HG03097 (cell line): Measurements from ENCODE around the gene HES1.
"Not testable (repeated sequence)": the region's sequence is repeated elsewhere in the genome, so short reads cannot be mapped to it uniquely, and the experiment has no call there.

Source experiments
- ATAC-seq: cut with Tn5 transposase; IDR thresholded peaks from one replicate; pipeline ENCODE4 v1.9.1; 2021; ENCODE audit not compliant: unreplicated experiment, low FRiP score

The HES1 gene

GRCh38 chr3:194124193-194124592 is 11.8 kb upstream of the HES1 start:
- ATAC-seq: no peak

DNA sequence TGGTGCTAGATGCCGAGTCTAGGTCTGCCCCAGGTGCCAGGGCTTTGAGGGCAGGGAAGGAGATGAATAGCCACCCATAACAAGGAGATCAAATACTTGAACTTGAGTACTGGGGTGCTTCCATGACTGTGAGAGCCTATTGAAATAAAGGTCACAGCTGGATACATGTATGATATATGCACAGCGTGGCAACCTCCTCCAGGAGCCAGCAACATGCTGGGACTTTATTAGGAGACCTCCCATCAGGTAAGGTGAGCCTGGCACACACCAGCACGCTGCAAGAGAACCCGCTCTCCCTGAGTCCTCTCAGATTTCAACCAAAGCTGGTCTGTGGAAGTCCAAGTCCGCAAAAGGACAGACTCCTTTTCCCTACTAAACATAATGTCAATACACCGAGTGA is 10.5 kb upstream of the HES1 start:
- ATAC-seq: no peak

- ATAC-seq: no peak
Measured at GRCh38 chr3:194126790-194127189, 9.2 kb upstream of the HES1 start.

GRCh38 chr3:194128202-194128918 is 7.6 kb upstream of the HES1 start:
- no peak for ATAC-seq

DNA sequence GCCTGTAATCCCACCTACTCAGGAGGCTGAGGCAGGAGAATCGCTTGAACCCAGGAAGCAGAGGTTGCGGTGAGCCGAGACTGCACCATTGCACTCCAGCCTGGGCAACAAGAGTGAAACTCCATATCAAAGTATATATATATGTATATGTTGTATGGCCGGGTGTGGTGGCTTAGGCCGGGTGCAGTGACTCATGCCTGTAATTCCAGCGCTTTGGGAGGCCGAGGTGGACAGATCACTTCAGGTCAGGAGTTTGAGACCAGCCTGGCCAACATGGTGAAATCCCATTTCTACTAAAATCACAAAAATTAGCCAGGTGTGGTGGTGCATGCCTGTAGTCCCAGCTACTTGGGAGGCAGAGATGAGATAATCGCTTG is 7.0 kb upstream of the HES1 start:
- not testable (repeated sequence) for ATAC-seq

GRCh38 chr3:194129581-194130133 is 6.3 kb upstream of the HES1 start:
- ATAC-seq: no peak

GRCh38 chr3:194130188-194130587 is 5.8 kb upstream of the HES1 start:
- ATAC-seq: no peak

DNA sequence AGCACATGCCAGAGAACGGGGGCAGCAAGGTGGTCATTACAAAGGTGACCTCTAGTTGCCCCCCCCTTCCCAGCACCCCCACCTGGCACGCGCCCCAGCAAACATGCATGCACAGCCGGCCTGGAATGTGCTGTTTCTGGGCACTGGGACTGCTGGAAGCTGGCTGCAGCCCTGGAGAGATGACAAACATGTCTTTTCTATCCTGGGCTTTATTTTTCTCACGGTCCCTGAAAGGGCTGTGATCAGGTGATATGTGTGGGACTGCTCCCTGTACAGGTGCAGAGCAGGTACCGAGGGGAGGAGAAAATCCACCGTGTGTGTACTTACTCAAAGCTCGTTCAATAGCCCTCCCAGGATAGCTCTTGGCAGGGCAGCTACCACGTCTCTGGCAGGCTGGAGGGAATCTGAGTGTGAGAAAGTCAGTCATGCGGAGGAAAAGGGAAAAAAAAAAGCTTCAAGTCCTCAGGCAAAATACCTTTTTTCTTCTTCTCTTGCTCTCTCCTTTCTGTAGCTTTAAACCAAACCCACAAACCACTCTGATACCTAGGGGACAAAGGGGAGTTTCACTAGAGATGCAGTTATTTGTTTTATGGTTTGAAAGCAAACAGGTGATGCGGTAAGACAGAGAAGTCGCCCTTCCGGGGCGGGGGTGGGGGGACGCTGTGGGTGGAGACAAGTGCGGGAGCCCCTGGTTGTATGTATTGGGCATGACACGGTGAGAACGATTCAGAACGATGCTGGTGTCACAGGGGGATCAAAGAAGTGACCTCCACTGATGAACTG is 5.0 kb upstream of the HES1 start:
- ATAC-seq: peak; percentile 43

- ATAC-seq: no peak
Measured at GRCh38 chr3:194132465-194133286, 3.3 kb upstream of the HES1 start.

GRCh38 chr3:194133661-194134230 is 2.2 kb upstream of the HES1 start:
- ATAC-seq: no peak

DNA sequence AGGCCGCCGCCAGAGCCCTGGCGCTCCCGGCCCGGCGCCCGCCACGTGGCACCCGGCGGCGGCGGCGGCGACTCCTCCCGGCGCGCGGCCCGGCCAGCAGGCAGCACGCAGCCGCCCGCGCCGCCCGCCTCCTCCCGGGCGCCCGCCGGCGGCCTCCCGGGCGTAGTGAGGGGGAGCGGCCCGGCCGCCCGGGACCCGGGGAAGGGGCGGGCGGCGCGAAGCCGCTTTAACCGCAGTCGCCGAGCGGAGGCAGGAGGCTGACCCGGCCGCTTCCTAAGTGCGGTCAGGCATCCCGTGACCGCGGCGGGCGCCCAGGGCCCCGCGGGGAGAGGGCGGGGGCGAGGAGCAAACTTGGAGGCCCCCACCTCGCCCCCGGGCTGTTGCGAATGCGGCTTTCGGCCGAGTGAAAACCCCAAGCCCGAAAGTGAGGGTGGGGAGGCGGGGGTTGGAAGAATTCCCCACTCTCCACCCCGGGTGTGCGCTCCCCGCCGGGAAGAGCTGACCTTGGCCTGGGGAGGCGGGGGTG is 1.7 kb upstream of the HES1 start:
- peak; percentile 15 for ATAC-seq

DNA sequence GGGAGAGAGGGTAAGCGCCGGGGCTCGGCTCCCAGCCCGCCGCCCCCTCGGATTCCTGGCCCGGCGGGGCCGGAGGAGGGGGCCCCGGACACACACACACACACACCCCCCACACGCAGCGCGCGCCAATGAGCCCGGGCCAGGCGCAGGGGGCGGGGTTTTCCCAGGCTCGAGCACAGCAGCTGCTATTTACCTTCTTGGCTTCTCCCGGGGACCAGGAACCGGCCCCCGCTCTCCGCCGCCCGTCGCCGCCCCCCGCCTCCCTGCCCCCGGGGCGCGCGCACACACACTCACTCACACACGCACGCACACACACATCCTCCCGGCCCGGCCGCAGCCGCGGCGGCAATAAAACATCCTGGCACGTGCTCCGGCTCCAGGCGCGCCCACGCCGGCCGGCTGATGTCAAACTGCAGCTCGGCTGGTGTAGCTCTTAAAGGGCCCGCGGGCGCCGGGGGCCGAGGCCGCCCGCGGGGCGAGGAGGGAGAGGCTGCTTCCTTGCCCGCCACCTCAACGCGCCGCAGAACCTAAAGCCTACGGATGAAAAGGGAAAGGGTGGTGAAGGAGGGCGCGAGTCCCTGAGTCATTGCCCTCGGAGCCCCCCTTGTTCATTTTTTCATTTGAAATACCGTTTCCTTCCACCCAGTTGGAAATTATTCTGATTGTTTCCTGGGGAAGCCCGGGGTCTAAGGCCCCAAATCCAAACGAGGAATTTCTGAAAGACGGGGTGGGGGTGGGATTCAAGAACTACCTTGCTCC is 1.0 kb upstream of the HES1 start:
- ATAC-seq: peak; percentile 29

DNA sequence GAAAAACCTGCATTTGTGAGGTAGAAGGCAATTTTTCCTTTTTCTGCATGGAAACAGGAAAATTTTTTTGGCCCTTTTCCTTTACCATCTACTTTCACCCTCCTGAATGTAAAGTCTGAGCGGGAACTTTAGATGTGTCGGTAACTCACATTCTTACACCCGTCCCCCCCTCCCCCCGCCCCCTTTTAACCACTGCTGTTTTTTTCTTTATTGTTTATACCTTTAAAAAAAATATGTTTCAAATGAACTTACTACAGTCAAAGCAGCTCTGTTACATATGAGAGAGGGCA is 487 bp upstream of the HES1 start:
- no peak for ATAC-seq

- no peak for ATAC-seq
Measured at GRCh38 chr3:194136519-194137007, 615 bp downstream of the HES1 start.

- ATAC-seq: no peak
Measured at GRCh38 chr3:194137008-194137505, 1.1 kb downstream of the HES1 start.

DNA sequence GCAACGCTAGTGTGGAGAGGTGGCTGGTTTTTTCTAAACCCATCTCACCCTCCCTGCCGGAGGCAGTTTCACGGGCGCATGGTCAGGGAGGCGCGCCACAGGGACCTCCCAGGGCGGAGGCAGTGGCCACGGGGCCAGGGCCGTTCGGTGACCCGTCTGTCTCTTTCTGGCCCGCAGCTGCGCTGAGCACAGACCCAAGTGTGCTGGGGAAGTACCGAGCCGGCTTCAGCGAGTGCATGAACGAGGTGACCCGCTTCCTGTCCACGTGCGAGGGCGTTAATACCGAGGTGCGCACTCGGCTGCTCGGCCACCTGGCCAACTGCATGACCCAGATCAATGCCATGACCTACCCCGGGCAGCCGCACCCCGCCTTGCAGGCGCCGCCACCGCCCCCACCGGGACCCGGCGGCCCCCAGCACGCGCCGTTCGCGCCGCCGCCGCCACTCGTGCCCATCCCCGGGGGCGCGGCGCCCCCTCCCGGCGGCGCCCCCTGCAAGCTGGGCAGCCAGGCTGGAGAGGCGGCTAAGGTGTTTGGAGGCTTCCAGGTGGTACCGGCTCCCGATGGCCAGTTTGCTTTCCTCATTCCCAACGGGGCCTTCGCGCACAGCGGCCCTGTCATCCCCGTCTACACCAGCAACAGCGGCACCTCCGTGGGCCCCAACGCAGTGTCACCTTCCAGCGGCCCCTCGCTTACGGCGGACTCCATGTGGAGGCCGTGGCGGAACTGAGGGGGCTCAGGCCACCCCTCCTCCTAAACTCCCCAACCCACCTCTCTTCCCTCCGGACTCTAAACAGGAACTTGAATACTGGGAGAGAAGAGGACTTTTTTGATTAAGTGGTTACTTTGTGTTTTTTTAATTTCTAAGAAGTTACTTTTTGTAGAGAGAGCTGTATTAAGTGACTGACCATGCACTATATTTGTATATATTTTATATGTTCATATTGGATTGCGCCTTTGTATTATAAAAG is 1.8 kb downstream of the HES1 start:
- ATAC-seq: peak; percentile 29

- no peak for ATAC-seq
Measured at GRCh38 chr3:194138732-194139070, 2.8 kb downstream of the HES1 start.

DNA sequence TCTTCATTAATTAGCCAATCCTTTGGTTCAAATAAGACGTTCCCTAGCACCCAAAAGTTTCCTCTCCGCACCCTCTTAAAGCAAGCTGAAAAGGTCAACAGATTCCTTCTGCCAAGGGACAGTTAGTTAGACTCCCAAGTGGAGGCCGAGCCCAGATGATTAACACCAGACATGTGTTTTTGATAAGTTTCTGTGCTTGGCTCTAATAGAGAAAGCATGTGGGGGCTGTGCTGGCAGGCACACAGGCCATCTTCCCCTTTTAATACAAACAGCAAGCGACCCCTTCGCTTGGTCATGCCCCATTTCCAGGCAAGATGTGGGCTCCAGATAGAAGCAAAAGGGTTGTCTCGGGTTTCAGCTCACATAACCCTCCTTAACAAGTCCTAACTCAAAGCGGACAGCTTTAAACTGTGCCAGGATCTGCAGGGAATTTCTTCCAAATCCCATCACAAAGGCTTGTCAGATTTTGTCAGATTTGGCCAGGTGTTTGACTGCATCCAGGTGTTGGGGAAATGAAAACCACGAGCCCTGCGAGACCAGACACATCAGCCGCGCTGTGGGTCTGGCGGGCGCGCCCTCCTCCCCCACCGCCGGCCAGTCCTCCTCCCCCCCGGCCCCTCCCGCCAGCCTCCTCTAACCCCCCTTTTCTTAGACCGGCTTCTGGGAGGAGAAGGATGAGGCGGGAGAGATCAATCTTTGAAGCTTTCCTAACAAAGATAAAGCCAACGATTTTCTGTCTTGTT is 3.3 kb downstream of the HES1 start:
- ATAC-seq: no peak
